GM18867 (cell line): ENCODE measurements around the gene FAM47A.

ENCODE experiments used
- ATAC-seq: cut with Tn5 transposase; IDR thresholded peaks from one replicate; pipeline ENCODE4 v1.9.1; 2021; ENCODE audit warnings: mild to moderate bottlenecking, moderate library complexity; ENCODE audit not compliant: unreplicated experiment

FAM47A gene

DNA sequence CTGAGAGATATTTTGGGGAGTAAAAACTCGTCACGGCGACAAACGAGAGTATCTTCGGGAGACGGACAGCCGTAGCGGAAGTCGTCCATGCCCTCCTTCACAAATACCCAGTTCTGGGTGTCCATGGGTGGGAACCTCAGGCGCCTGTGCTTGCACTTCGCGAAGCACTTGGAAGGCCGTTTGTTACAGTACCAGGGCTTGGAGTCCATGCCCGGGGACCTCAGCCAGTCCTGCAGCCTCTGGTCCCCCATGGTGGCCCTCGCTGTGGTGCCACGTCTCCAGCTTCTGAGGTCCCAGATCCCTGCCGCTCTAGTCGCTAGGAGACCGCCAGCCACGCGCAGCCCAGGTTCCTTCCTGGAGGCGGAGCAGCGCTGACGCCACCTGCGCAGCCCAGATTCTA is at the start of gene FAM47A:
FAM47A (minus strand) TSS at position 287 of the 400 bp plus-strand sequence; CDS start at position 251, 36 bp downstream.
- ATAC-seq = no peak

DNA sequence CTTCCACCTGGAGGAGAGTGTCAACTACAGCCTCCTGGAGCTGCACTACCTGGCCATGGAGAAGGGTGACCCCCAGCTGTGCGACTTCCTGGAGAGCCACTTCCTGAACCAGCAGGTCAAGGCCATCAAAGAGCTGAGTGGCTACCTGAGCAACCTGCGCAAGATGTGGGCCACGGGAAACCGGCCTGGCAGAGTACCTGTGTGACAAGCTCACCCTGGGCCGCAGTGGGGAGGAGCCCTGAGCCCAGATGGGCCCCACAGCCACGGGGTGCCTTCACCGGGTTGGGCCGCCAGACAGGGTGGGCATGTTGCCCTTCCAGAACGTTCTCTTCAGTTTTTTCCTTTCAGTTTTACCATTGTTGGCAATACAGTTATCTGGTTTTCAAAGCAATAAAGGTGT is 15.2 kb upstream of the FAM47A start:
- ATAC-seq = no peak

DNA sequence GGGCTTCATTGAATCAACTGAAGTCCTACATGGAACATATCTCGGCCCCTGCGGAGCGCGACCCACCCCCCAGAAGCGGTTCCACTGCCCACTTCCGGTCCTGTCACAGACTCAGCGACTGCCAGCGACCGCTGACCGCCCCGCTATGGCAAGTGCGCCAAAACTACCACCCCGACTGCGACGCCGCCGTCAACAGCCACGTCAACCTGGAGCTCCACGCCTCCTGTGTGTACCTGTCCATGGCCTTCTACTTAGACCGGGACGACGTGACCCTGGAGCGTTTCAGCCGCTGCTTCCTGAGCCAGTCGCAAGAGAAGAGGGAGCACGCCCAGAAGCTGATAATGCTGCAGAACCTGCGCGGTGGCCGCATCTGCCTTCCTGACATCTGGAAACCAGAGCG is 14.8 kb upstream of the FAM47A start:
- ATAC-seq = no peak

DNA sequence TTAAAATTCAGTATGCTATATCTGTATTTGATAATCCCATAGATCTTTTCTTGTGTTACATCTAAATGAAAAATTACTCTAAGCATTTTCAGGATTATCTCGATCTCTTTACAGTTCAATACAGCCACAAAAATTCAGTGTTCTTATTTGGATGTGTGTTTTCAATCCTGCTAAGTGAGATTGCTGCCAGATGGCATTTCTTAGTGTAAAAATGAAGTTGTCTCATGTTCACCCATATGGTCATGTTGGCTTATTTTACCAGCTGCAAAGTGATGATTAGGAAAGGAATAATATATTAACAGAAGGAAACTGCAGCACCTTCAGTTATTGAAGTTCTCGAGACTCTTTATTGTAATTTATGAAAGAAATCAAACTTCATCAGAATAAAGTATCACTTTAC is 12.1 kb upstream of the FAM47A start:
- ATAC-seq = no peak

DNA sequence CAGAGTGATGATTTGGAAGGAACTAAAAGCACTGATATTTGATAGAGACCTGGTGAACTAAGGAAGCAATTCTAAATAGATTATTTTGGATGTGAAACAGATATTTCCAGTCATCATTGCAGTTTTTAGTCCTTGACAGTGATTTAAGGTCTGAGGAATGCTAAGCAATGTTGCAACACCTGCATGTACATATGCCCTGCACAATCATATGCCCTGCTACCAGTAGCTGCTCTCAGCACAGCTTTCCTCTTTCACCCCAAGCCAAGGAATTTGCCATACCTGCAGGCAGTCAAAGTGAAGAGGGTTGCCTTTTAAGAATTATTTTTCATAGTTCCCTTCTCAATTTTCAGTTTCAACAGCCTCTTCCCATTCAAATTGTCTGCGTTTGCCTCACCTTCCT is 8.7 kb upstream of the FAM47A start:
- ATAC-seq = no peak

DNA sequence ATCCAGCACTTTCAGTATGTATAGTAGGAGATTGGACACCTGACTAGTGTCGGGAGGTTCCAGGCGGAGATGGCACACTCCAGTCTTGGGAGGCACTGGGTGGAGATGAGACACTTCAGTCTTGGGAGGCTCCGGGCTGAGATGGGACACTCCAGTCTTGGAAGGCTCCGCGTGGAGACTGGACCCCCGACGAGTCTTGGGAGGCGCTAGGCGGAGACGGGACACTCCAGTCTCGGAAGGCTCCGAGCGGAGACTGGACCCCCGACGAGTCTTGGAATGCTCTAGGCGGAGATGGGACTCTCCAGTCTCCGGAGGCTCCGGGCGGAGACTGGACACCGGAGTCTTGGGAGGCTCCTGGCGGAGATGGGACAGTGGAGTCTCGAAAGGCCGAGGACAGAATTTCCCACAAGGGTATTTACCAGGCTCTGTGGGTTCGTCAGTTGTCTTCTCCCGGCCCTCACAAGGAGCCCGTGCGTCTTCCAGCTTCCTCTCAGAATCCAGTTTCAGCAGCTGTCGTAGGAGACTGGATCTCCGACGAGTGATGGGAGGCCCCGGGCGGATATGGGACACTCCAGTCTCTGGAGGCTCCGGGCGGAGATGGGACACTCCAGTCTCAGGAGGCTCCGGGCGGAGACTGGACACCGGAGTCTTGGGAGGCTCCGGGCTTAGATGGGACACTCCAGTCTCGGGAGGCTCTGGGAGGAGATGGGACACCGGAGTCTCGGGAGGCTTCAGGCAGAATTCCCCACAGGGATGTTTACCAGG is 952 bp downstream of the FAM47A start:
- ATAC-seq = no peak

DNA sequence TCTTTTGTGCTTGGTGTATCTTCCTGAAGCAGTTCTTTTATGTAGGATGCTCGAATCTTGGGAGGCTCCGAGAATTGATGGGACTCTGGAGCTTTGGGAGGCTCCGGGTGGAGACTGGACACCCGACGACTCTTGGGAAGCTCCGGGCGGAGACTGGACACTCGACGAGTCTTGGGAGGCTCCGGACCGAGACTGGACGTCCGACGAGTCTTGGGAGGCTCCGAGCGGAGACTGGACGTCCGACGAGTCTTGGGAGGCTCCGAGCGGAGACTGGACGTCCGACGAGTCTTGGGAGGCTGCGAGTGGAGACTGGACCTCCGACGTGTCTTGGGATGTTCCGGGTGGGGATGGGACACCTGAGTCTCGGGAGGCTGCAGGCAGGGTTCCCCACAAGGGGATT is 1.6 kb downstream of the FAM47A start:
- no peak for ATAC-seq

DNA sequence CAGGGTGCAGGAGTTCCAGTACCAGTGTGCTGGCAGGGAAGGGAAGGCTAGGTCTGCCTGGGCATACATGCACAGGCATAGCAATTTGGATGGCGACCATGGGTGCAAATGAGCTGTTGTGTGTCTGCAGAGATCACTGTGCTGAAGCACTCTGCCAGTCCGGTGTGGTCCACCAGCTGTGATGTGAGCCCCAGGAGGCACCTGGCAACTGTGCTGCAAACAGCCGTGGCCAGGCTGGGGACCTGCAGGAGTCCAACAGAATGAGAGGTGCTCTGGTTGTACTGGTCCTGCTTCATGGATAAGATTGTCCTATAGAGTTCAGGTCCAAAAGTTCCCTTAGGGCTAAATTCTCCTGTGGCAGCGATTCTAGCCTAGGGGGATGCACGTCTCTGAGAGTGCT is 6.1 kb downstream of the FAM47A start:
- no peak for ATAC-seq

DNA sequence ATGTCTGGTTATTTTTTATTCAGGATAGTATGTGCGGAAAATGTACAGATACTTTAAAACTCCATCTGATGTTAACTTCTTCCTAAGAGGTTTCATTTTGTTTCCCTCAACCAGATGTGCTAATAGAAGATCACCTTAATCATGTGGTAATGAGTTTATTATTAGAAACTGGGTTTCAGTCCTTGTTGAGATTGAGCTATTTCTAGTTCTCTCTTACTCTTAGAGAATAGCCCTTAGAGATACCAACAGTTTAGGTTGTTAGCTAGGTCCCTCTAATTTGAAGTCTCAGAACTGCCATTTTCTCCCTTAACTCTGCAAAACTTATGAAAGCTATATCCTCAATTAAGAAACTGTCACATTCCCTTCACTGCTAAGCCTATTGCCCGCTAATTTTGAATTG is 13.0 kb downstream of the FAM47A start:
- no peak for ATAC-seq

DNA sequence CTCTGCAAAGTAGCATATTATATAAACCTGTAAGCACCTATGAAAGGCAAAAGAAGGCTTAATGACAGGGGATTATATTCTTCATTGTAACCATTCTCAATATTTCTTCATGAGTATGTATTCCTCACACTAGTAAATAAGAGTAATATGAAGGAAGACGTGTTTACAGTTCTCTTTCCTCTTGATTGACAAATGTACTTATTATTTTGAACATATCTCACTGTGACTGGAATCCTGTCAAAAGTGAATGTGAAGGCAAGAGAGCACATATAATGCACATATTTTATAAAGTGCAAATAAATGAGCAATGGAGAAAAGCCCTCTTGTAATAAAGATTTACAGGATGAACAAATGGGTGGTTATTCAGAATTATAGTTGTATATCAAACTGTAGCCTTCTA is 19.7 kb downstream of the FAM47A start:
- ATAC-seq = no peak
